Gastroesophageal sphincter (tissue), 3 donors: ENCODE results near the gene ALKBH4.

Source experiments
- CTCF ChIP-seq, 4 experiments: fragments of 200-600 bp in 2 of 4; fragments of 450-650 bp in 2 of 4; sonication (generic) in 1 of 4; IDR thresholded peaks; one replicate each; pipeline ENCODE4 v1.5.1; 2017 to 2019; ENCODE audit warnings: antibody characterized with exemption in 4 of 4, mild to moderate bottlenecking in 2 of 4, moderate library complexity in 2 of 4
- EP300 ChIP-seq: sonication (generic); formaldehyde crosslinking; IDR thresholded peaks from one replicate; pipeline ENCODE4 v1.6.1; 2017; ENCODE audit warnings: antibody characterized with exemption, mild to moderate bottlenecking
- POLR2AphosphoS5 ChIP-seq: sonication (generic); formaldehyde crosslinking; IDR thresholded peaks from one replicate; pipeline ENCODE4 v1.6.1; 2017; ENCODE audit warnings: antibody characterized with exemption

GRCh38 chr7:102455596-102455995 lies 9.1 kb downstream of the ALKBH4 start:
- TF ChIP-seq CTCF (IDR thresholded peaks at IDR 0.05) (no peak), EP300 (no peak), POLR2AphosphoS5 (no peak)
